Measurements from ENCODE around the gene ZBTB20.

DNA sequence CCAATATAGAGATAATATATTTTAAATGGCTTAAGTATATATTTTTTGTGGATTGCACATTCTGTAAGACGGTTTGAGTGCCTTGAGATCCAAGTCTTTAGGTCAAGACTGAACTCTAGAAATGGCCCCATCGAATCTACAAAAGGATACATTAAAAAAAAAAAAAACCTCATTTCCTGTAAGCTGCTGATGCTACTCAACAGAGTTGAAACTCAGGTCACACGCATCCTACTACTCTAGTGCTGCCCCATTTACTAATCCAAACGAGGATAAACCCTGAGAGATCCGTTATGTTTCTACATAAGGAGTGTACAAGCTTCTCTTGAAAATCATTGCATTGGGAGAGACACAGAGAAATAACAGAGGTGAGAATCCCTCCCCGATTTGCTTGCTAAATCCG is 666.0 kb downstream of the ZBTB20 start:
- TF ChIP-seq CTCF (conservative IDR thresholded peaks at IDR 0.05) (no peak), EZH2 (IDR thresholded peaks at IDR 0.05; ENCODE audit: low read depth) (no peak)

Data from PC-9 (cell line).